ENCODE data around the gene SLC22A23.

GRCh38 chr6:3423439-3424184, 33.2 kb downstream of the SLC22A23 start:
- TF ChIP-seq, protein P1, sequence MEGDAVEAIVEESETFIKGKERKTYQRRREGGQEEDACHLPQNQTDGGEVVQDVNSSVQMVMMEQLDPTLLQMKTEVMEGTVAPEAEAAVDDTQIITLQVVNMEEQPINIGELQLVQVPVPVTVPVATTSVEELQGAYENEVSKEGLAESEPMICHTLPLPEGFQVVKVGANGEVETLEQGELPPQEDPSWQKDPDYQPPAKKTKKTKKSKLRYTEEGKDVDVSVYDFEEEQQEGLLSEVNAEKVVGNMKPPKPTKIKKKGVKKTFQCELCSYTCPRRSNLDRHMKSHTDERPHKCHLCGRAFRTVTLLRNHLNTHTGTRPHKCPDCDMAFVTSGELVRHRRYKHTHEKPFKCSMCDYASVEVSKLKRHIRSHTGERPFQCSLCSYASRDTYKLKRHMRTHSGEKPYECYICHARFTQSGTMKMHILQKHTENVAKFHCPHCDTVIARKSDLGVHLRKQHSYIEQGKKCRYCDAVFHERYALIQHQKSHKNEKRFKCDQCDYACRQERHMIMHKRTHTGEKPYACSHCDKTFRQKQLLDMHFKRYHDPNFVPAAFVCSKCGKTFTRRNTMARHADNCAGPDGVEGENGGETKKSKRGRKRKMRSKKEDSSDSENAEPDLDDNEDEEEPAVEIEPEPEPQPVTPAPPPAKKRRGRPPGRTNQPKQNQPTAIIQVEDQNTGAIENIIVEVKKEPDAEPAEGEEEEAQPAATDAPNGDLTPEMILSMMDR (IDR thresholded peaks at IDR 0.05; ENCODE audit: low read depth, low read length, poor library complexity, severe bottlenecking), result no peak
- no peak for TF ChIP-seq EZH2phosphoT487 (IDR thresholded peaks at IDR 0.05; ENCODE audit: borderline replicate concordance, low read length)

Measured in DOHH2 (cell line).